Epithelial cell of proximal tubule (primary cell): ENCODE measurements around the gene FRMD1. TPM values are rescaled to one million over a fixed set of nuclear protein-coding genes. Genes with fewer than 3 reads are reported as not detected.

Source experiments
- DNase-seq: peaks from one replicate; pipeline ENCODE4 v3.0.0-alpha.2; 2011; ENCODE audit warnings: low read depth
- H3K4me3 ChIP-seq: 2 replicates; pipeline ENCODE4 v1.5.1; 2011; ENCODE audit warnings: low read depth, mild to moderate bottlenecking, low read length
- CTCF ChIP-seq: conservative IDR thresholded peaks from 2 replicates; pipeline ENCODE4 v1.5.1; 2012; ENCODE audit warnings: low read depth, mild to moderate bottlenecking, low read length
- total RNA-seq: library from RNA; depleted of rRNA; stranded (reverse); fragments of >200 nt; gene quantifications from 2 replicates; pipeline ENCODE4 v1.2.3, GENCODE V29; 2015

The FRMD1 gene
- total RNA-seq, 1 donor from 2014 or later: not detected

DNA sequence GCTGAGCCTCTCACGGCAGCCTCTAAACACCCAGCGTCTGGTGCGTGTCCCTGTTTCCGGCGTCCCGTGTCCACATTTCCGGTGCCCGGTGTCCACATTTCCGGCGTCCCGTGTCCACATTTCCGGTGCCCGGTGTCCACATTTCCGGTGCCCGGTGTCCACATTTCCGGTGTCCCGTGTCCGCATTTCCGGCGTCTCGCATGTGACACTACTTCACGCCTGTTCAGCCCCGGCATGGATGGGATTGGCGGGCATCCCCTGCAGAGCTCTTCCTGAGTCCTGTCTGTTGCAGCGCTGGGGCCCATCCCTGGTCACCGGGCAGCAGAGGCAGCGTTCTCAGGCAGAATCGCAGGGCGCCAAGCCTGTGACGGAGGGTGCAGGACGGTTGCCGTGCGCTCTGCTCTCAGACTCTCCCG lies 3.2 kb downstream of the FRMD1 start:
- H3K4me3 ChIP-seq: no peak overlapping the region
- no peak for TF ChIP-seq CTCF
- no peak for DNase-seq

- H3K4me3 ChIP-seq: no peak overlapping the region
- DNase-seq: no peak
- no peak for TF ChIP-seq CTCF
Measured at GRCh38 chr6:168075216-168075615, 3.8 kb downstream of the FRMD1 start.

DNA sequence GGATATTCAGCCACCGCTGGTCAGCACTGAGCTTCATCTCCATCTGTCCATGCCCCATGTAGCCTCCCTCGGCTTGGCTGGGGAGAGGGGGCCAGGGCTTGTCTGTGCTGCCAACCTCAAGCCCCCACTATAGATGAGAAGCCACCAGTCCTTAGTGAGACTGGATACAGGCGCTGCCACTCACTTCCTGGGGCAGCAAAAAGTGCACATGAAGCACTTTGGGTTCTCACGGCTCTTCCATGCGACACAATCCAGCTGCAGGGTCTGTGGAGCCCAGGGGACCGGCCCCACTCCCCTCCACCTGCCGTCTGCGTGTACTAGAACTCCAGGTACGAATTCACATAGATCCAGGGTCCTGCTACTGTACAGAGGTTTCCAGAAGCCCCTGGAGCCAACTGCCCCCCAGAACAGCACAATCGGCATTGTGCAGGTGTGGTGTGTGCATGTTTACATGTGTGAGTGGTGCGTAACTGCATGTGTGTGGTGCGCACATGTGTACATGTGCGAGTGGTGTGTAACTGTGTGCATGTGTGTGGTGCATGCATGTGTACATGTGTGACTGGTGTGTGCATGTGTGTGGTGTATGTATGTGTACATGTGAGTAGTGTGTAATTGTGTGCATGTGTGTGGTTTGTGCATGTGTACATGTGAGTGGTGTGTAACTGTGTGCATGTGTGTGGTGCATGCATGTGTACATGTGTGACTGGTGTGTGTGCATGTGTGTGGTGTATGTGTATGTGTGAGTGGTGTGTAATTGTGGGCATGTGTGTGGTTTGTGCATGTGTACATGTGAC lies 4.9 kb downstream of the FRMD1 start:
- H3K4me3 ChIP-seq: no peak overlapping the region
- no peak for DNase-seq
- TF ChIP-seq CTCF: no peak

DNA sequence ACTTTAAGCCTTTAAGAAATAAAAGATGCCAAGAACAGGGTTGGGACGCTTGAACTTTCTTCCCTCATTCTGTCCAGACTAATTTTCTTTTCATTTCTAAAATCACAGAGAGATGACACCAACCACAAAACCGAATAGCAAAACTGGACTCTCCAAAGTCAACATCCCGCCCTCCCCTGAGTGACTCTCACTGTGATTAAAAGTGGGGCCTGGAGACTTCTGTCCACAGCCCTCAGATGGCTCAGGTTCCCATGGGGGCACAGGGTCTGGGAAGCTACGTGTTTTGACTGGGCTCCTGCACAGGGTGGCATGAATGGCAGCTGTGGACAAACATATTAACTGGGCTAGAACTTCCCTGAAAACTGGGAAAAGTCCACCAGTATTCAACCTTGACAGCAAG lies 6.3 kb downstream of the FRMD1 start:
- no peak for DNase-seq
- TF ChIP-seq CTCF: no peak
- H3K4me3 ChIP-seq: no peak overlapping the region

GRCh38 chr6:168072261-168072660 lies 6.8 kb downstream of the FRMD1 start:
- no peak overlapping the region for H3K4me3 ChIP-seq
- DNase-seq: no peak
- TF ChIP-seq CTCF: no peak

DNA sequence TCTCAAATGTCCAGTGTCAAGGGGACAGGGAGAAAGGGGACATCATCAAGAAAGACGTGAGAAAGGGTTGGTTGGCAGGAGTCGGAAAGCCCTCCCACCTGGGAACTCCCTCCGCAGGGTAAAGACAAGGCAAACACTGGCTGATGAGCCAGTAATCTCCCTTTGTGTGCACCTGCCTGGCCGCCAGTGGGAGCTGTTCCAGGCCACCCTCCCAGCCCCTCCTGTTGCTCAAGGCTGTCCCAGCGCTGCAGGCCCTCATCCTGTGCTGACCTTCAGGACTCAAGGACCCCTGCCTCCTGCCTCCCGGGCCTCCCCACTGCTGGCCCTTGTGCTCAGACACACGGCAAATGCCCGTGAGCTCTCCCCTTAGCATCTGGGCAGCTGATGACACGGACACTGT lies 7.4 kb downstream of the FRMD1 start:
- DNase-seq: no peak
- no peak for TF ChIP-seq CTCF
- no peak overlapping the region for H3K4me3 ChIP-seq

DNA sequence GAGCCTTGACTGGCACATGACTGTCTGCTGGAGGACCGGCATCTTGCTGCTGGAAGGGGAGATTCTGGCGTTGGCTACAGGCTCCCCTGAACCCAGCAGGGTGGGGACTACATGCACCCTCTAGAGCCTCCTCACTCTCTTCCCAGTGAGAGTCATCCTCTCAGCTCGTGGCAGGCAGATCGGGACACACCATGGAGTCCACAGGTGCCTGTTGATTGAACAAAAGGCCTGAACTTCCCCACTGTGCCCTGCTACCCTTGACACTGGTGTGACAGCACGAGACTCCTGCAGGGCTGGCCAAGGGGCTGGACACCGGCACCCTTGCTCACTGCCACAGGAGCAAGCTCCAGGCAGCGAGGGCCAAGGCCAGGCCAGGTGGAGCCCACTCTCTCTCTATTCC lies 8.2 kb downstream of the FRMD1 start:
- no peak for TF ChIP-seq CTCF
- no peak overlapping the region for H3K4me3 ChIP-seq
- DNase-seq: no peak
